ENCODE data around the gene FCRL2.

- TF ChIP-seq EZH2phosphoT487 (IDR thresholded peaks at IDR 0.05; ENCODE audit: borderline replicate concordance), result no peak
- no peak for TF ChIP-seq CTCF (conservative IDR thresholded peaks at IDR 0.05; ENCODE audit: low read length)
Measured at GRCh38 chr1:157702308-157702825, 74.6 kb downstream of the FCRL2 start.

Data from Loucy (cell line).